Stomach (tissue), 9 donors: ENCODE results near the gene NCS1. TPM values are rescaled to one million over a fixed set of nuclear protein-coding genes. Genes with fewer than 3 reads are reported as not detected.

Experiments used
- DNase-seq, 2 donors: peaks; one replicate each; pipeline versions ENCODE4 v3.0.0 to v3.0.0-alpha.2; 2013 to 2019
- H3K27ac ChIP-seq, 5 donors: fragments of 200-600 bp in 4 of 5; sonication (generic) in 4 of 5; one replicate each; pipeline ENCODE4 v1.5.1; 2013 to 2019; ENCODE audit warnings: mild to moderate bottlenecking in 1 of 5, moderate library complexity in 1 of 5
- H3K27me3 ChIP-seq, 3 donors: fragments of 200-600 bp; sonication (generic); one replicate each; pipeline ENCODE4 v1.5.1; 2017 to 2019; ENCODE audit warnings: mixed run types in 1 of 3
- H3K36me3 ChIP-seq, 4 donors: fragments of 200-600 bp; sonication (generic); 1 replicate in 3 of 4; 2 replicates in 1 of 4; pipeline ENCODE4 v1.5.1; 2016 to 2019
- H3K4me1 ChIP-seq, 4 donors: fragments of 200-600 bp; sonication (generic); one replicate each; pipeline ENCODE4 v1.5.1; 2016 to 2019
- H3K4me3 ChIP-seq, 4 donors: fragments of 200-600 bp; sonication (generic) in 3 of 4; one replicate each; pipeline ENCODE4 v1.5.1; 2016 to 2019; ENCODE audit warnings: mild to moderate bottlenecking in 1 of 4
- H3K9me3 ChIP-seq, 4 donors: fragments of 200-600 bp; sonication (generic); one replicate each; pipeline ENCODE4 v1.5.1; 2016 to 2019
- EP300 ChIP-seq: sonication (generic); formaldehyde crosslinking; IDR thresholded peaks from one replicate; pipeline ENCODE4 v1.6.1; 2017; ENCODE audit warnings: antibody characterized with exemption
- POLR2A ChIP-seq, 4 donors: fragments of 450-650 bp; IDR thresholded peaks; one replicate each; pipeline ENCODE4 v1.6.1; 2016; ENCODE audit warnings: antibody characterized with exemption in 4 of 4, control low read depth in 2 of 4, mild to moderate bottlenecking in 1 of 4, moderate library complexity in 1 of 4
- POLR2AphosphoS5 ChIP-seq, 3 donors: sonication (generic); formaldehyde crosslinking; IDR thresholded peaks; one replicate each; pipeline ENCODE4 v1.6.1; 2016; ENCODE audit warnings: antibody characterized with exemption in 3 of 3
- WGBS, 5 donors: extraction: QIAGEN DNeasy Blood & Tissue Kit in 3 of 5; methylation state at CpG; one replicate each; pipeline versions ENCODE4 v1.1.5 to v1.1.7; 2013 to 2018; 5-methylcytosine and 5-hydroxymethylcytosine counted together
- intact Hi-C: fragments of 100-400 bp; cut with DNase I; formaldehyde crosslinking; loops from one replicate; pipeline ENCODE4 v1.15.1; 2023; ENCODE audit warnings: low total_unique reads
- polyA plus RNA-seq, 3 donors: library from polyadenylated mRNA; stranded (reverse); fragments of 200-250 nt; gene quantifications; one replicate each; pipeline ENCODE4 v1.2.3, GENCODE V29; 2013
- total RNA-seq, 5 donors: library from RNA; depleted of rRNA; stranded (reverse); fragments of >200 nt; gene quantifications; one replicate each; pipeline versions ENCODE4 v1.1.0 to v1.2.3, GENCODE V29; 2014 to 2016
- TF ChIP-seq, protein P1 (sequence below), 7 experiments: fragments of 450-650 bp in 4 of 7; fragments of 200-600 bp in 3 of 7; sonication (generic) in 3 of 7; IDR thresholded peaks; one replicate each; pipeline ENCODE4 v1.5.1; 2016 to 2019; ENCODE audit warnings: antibody characterized with exemption in 7 of 7, control low read depth in 2 of 7, mild to moderate bottlenecking in 1 of 7
- donor health status: healthy with polysubstance abuse.
- donor health status: Bipolar disorder and iron deficiency.
- donor health status: healthy.

Gene NCS1
- total and polyA plus RNA-seq, 8 donors: 3.2 to 50.0 (median 16.6) TPM

DNA sequence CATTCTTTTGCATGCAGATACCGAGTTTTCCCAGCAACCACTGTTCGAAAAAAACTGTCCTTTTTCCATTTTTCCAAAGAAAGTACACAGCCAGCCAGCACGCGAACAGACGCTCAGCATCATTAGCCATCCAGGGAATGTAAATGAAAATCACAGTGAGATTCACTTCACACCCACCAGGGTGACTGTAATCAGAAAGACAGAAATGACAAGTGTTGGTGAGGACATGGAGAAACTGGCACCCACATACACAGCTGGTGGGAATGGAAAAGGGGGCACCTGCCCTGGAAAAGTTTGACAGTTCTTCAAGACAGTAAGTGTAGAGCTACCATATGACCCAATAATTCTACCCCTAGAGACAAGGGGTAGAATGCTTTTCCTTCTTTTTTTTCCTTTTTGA, 25.0 kb upstream of the NCS1 start:
- Histone ChIP-seq H3K27ac (no peak overlapping the region), H3K4me3 (no peak overlapping the region), H3K36me3 (no peaks in the 10 kb centered on the region), H3K27me3 (peaks cover 0 to 13% (median 0%) of the 10 kb centered on the region in 3 donors), H3K9me3 (no peaks in the 10 kb centered on the region), H3K4me1 (peaks cover 0 to 14% (median 12%) of the 10 kb centered on the region in 4 donors)
- TF ChIP-seq POLR2A (IDR thresholded peaks at IDR 0.05) (no peak), POLR2AphosphoS5 (IDR thresholded peaks at IDR 0.05) (no peak), EP300 (no peak)
- TF ChIP-seq, protein P1, sequence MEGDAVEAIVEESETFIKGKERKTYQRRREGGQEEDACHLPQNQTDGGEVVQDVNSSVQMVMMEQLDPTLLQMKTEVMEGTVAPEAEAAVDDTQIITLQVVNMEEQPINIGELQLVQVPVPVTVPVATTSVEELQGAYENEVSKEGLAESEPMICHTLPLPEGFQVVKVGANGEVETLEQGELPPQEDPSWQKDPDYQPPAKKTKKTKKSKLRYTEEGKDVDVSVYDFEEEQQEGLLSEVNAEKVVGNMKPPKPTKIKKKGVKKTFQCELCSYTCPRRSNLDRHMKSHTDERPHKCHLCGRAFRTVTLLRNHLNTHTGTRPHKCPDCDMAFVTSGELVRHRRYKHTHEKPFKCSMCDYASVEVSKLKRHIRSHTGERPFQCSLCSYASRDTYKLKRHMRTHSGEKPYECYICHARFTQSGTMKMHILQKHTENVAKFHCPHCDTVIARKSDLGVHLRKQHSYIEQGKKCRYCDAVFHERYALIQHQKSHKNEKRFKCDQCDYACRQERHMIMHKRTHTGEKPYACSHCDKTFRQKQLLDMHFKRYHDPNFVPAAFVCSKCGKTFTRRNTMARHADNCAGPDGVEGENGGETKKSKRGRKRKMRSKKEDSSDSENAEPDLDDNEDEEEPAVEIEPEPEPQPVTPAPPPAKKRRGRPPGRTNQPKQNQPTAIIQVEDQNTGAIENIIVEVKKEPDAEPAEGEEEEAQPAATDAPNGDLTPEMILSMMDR (IDR thresholded peaks at IDR 0.05): no peak
- intact Hi-C loops: no loop called here
- no peak for DNase-seq
- whole genome bisulfite sequencing, 5 donors: 72 to 82% (median 76%) methylated on average over 5 of the region's 5 CpGs

DNA sequence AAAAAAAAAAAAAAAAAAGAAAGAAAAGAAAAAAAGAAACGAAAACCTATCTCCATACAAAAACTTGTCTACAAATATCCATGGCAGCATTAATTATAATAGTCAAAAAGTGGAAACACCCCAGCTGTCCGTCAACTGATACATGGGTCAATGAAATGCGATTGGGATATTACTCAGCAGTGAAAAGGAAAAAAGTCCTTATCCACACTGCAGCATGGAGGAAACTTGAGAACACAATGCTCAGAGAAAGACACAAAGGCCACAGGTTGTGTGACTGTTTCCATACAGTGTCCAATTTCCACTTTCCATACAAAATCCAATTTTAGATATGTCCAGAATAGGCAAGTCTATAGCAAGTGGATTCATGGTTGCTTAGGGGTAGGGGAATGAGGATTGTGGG, 24.3 kb upstream of the NCS1 start:
- H3K36me3 ChIP-seq: no peaks in the 10 kb centered on the region
- H3K27me3 ChIP-seq: peaks cover 0 to 13% (median 0%) of the 10 kb centered on the region in 3 donors
- H3K9me3 ChIP-seq: no peaks in the 10 kb centered on the region
- peaks cover 0 to 14% (median 12%) of the 10 kb centered on the region in 4 donors for H3K4me1 ChIP-seq
- no peak overlapping the region for H3K4me3 ChIP-seq
- WGBS, 5 donors: 90 to 96% (median 93%) methylated on average over 3 of the region's 3 CpGs
- TF ChIP-seq POLR2AphosphoS5 (IDR thresholded peaks at IDR 0.05) (no peak), EP300 (no peak), POLR2A (IDR thresholded peaks at IDR 0.05) (no peak)
- TF ChIP-seq, protein P1 (IDR thresholded peaks at IDR 0.05): no peak
- no peak overlapping the region for H3K27ac ChIP-seq
- no peak for DNase-seq
- intact Hi-C loops: no loop called here

DNA sequence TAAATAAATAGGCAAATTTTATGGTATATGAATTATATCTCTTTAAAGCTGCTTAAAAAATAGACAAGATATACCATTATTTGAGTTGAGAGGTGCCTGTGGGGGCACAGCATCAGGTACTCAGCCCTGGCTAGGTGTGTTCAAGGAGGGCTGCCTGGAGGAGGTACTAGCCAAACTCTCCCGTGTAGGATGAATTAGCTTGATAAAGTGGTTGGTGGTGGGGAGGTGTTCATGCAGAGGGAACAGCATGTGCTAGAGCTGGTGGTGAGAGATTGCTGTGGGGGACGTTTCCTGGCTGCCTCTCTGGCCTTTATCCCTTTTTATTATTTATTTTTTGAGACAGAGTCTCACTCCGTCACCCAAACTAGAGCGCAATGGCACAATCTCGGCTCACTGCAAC, 23.2 kb upstream of the NCS1 start:
- no peak overlapping the region for H3K4me3 ChIP-seq
- H3K27ac ChIP-seq: no peak overlapping the region
- WGBS, 5 donors: 61 to 86% (median 78%) methylated on average over 5 of the region's 5 CpGs
- peaks cover 0 to 9% (median 8%) of the 10 kb centered on the region in 4 donors for H3K4me1 ChIP-seq
- intact Hi-C loops: no loop called here
- no peaks in the 10 kb centered on the region for H3K9me3 ChIP-seq
- TF ChIP-seq, protein P1 (IDR thresholded peaks at IDR 0.05): no peak
- TF ChIP-seq EP300 (no peak), POLR2AphosphoS5 (IDR thresholded peaks at IDR 0.05) (no peak), POLR2A (IDR thresholded peaks at IDR 0.05) (no peak)
- no peak for DNase-seq
- H3K36me3 ChIP-seq: no peaks in the 10 kb centered on the region
- H3K27me3 ChIP-seq: peaks cover 0 to 5% (median 0%) of the 10 kb centered on the region in 3 donors

DNA sequence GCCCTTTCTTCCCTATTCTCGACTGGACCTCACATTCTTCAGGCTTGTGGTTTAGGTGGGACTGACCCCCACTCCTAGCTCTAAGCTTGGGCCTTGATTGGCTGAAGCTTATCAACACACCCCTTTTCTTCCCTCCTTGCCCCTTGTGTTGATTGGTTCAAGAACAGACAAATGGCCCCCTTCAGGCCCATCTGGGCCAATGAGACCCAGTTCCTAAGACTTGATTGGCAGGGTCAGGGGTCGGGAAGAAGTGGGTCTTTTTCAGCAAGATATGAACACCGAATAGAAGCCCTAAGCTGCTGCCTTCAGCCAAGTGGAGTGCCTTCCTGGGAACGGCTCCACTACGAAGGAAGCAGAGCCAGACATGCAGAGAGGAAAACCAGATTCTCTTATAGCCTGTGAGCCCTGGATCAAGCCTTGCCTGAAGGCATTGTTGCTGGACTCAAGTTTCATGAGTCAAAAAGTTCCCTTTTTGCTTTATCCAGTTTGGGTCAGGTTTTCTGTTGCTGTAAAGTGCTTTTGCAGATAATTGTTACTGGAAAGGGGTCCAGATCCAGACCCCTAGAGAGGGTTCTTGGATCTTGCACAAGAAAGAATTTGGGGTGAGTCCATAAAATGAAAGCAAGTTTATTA, 22.4 kb upstream of the NCS1 start:
- DNase-seq: no peak

More for the DNA sequence above, 22.4 kb upstream of the NCS1 start:
- Histone ChIP-seq H3K36me3 (no peaks in the 10 kb centered on the region), H3K9me3 (no peaks in the 10 kb centered on the region), H3K4me1 (peaks cover 0 to 2% (median 1%) of the 10 kb centered on the region in 4 donors), H3K4me3 (no peak overlapping the region), H3K27me3 (peaks cover 0 to 5% (median 0%) of the 10 kb centered on the region in 3 donors), H3K27ac (no peak overlapping the region)
- TF ChIP-seq POLR2AphosphoS5 (IDR thresholded peaks at IDR 0.05): no peak
- no peak for TF ChIP-seq EP300
- no peak for TF ChIP-seq POLR2A (IDR thresholded peaks at IDR 0.05)
- TF ChIP-seq, protein P1 (IDR thresholded peaks at IDR 0.05): no peak
- WGBS, 5 donors: 81 to 88% (median 84%) methylated on average over 5 of the region's 5 CpGs
- intact Hi-C loops: no loop called here
